Lower leg skin (tissue), 3 donors: ENCODE data around the gene ZNF341.

Source experiments
- POLR2A ChIP-seq, 2 donors: fragments of 450-650 bp; IDR thresholded peaks; one replicate each; pipeline ENCODE4 v1.6.1; 2016 to 2017; ENCODE audit warnings: antibody characterized with exemption in 2 of 2, mild to moderate bottlenecking in 1 of 2, moderate library complexity in 1 of 2
- TF ChIP-seq, protein P1 (sequence below), 3 donors: fragments of 450-650 bp; IDR thresholded peaks; one replicate each; pipeline ENCODE4 v1.5.1; 2016; ENCODE audit warnings: antibody characterized with exemption in 3 of 3, mild to moderate bottlenecking in 3 of 3, moderate library complexity in 2 of 3

DNA sequence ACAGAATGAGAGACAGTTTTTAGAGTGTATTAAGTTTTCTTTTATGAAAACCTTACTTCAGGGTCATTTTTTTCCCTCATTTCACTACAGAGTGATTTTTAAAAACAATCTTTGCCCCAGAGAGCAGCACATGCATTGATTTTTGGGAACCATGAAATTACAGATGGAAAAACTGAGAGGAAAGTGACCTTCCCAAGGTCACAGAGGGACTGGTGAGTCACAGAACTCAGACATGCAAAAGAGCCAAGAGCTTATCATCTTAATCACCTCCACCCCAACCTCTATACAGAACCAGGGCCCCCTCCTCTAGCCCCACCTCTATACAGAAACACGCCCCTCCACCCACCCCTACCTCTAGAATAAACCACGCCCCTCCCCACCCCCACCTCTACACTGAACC is 22.4 kb upstream of the ZNF341 start:
- TF ChIP-seq, protein P1, sequence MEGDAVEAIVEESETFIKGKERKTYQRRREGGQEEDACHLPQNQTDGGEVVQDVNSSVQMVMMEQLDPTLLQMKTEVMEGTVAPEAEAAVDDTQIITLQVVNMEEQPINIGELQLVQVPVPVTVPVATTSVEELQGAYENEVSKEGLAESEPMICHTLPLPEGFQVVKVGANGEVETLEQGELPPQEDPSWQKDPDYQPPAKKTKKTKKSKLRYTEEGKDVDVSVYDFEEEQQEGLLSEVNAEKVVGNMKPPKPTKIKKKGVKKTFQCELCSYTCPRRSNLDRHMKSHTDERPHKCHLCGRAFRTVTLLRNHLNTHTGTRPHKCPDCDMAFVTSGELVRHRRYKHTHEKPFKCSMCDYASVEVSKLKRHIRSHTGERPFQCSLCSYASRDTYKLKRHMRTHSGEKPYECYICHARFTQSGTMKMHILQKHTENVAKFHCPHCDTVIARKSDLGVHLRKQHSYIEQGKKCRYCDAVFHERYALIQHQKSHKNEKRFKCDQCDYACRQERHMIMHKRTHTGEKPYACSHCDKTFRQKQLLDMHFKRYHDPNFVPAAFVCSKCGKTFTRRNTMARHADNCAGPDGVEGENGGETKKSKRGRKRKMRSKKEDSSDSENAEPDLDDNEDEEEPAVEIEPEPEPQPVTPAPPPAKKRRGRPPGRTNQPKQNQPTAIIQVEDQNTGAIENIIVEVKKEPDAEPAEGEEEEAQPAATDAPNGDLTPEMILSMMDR (IDR thresholded peaks at IDR 0.05), result no peak
- TF ChIP-seq POLR2A (IDR thresholded peaks at IDR 0.05), result no peak
